Type B pancreatic cell (in vitro differentiated cells): ENCODE results near the gene ASB15. TPM values are rescaled to one million over a fixed set of nuclear protein-coding genes. Genes with fewer than 3 reads are reported as not detected.

Experiments used
- DNase-seq: peaks from one replicate; pipeline ENCODE4 v3.0.0; 2021; ENCODE audit warnings: mixed read lengths; ENCODE audit not compliant: unreplicated experiment; ENCODE audit errors: extremely low spot score
- H3K27ac Mint-ChIP-seq: 2 replicates; pipeline ENCODE4 v1.8.0; 2021; ENCODE audit warnings: mild to moderate bottlenecking, mixed read lengths
- H3K27me3 Mint-ChIP-seq: 2 replicates; pipeline ENCODE4 v1.8.0; 2021; ENCODE audit warnings: mixed read lengths
- H3K36me3 Mint-ChIP-seq: 2 replicates; pipeline ENCODE4 v1.8.0; 2021; ENCODE audit warnings: mixed read lengths
- H3K4me1 Mint-ChIP-seq: one replicate; pipeline ENCODE4 v1.8.0; 2021; ENCODE audit warnings: mixed read lengths; ENCODE audit not compliant: unreplicated experiment
- H3K4me3 Mint-ChIP-seq: 2 replicates; pipeline ENCODE4 v1.8.0; 2021; ENCODE audit warnings: mild to moderate bottlenecking, mixed read lengths
- H3K9me3 Mint-ChIP-seq: 2 replicates; pipeline ENCODE4 v1.8.0; 2021; ENCODE audit warnings: mixed read lengths
- total RNA-seq: library from RNA; stranded (reverse); gene quantifications from 2 replicates; pipeline ENCODE4 v1.2.1, GENCODE V29; 2021; ENCODE audit warnings: low replicate concordance
- TF ChIP-seq, protein P1 (sequence below): fragments of 200-600 bp; sonication (generic); conservative IDR thresholded peaks from 2 replicates; pipeline ENCODE4 v1.5.0; 2021; ENCODE audit warnings: antibody characterized with exemption, mild to moderate bottlenecking

ASB15 gene
- total RNA-seq, 1 donor from 2014 or later = not detected

GRCh38 chr7:123557398-123558288 is 44.0 kb upstream of the ASB15 start, which contains the start of gene NDUFA5:
TSS of gene NDUFA5 (minus strand) at chr7:123557818. CDS start at chr7:123557795, 23 bp downstream.
- TF ChIP-seq, protein P1, sequence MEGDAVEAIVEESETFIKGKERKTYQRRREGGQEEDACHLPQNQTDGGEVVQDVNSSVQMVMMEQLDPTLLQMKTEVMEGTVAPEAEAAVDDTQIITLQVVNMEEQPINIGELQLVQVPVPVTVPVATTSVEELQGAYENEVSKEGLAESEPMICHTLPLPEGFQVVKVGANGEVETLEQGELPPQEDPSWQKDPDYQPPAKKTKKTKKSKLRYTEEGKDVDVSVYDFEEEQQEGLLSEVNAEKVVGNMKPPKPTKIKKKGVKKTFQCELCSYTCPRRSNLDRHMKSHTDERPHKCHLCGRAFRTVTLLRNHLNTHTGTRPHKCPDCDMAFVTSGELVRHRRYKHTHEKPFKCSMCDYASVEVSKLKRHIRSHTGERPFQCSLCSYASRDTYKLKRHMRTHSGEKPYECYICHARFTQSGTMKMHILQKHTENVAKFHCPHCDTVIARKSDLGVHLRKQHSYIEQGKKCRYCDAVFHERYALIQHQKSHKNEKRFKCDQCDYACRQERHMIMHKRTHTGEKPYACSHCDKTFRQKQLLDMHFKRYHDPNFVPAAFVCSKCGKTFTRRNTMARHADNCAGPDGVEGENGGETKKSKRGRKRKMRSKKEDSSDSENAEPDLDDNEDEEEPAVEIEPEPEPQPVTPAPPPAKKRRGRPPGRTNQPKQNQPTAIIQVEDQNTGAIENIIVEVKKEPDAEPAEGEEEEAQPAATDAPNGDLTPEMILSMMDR = no peak
- H3K4me3 Mint-ChIP-seq = no peak within 1 kb of the TSS
- peaks cover 3% of the 10 kb centered on the region for H3K4me1 Mint-ChIP-seq
- DNase-seq = peak; percentile 92
- no peaks in the 10 kb centered on the region for H3K27me3 Mint-ChIP-seq
- H3K36me3 Mint-ChIP-seq = peaks cover 11% of the 10 kb centered on the region
- no peak within 1 kb of the TSS for H3K27ac Mint-ChIP-seq
- no peaks in the 10 kb centered on the region for H3K9me3 Mint-ChIP-seq

DNA sequence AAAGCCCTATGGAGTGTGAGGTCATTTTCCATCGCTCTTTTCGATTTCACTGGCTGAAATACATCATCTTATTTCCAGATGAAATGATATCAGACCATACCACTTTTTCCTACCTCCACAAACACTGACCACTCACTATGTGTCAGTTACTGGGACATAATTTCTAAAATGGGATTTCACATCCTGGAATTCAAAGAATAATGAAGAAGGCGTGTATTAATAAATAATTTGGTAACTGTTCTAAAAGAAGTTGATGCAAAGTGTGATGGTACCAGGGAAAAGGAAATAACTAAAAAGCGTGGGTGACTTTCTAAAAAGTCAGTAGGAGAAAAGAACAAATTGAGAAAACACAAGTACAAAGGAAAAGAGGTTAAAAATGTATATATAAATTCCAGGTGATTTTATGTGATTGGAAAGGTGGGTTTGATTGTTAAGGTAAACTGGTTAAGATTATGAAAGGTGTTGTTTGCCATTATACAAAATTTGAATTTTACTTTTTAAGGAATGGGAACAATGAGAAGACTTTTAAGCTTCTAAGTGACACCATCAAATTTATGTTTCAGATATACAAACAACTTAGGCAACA is 43.2 kb upstream of the ASB15 start:
- Mint-ChIP-seq H3K36me3 (peaks cover 4% of the 10 kb centered on the region), H3K4me3 (no peak overlapping the region), H3K27ac (no peak overlapping the region), H3K27me3 (no peaks in the 10 kb centered on the region), H3K4me1 (peaks cover 3% of the 10 kb centered on the region), H3K9me3 (no peaks in the 10 kb centered on the region)
- TF ChIP-seq, protein P1 = no peak
- DNase-seq = no peak

DNA sequence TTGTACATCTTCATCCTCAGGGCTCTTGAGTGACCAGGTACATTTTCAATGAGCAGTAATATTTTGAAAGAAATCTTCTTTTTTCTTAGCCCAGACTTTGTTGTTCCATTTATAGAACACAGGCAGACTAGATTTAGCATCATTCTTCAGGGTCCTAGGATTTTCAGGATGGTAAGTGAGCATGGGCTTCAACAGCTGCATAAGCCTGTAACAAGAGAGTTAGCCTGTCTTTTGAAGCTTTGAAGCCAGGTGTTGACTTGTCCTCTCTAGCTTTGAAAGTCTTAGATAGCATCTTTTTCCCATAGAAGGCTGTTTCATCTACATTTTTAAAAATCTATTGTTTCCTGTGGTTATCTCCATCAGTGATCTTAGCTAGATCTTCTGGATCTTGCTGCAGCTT is 39.5 kb upstream of the ASB15 start:
- no peaks in the 10 kb centered on the region for H3K36me3 Mint-ChIP-seq

DNA sequence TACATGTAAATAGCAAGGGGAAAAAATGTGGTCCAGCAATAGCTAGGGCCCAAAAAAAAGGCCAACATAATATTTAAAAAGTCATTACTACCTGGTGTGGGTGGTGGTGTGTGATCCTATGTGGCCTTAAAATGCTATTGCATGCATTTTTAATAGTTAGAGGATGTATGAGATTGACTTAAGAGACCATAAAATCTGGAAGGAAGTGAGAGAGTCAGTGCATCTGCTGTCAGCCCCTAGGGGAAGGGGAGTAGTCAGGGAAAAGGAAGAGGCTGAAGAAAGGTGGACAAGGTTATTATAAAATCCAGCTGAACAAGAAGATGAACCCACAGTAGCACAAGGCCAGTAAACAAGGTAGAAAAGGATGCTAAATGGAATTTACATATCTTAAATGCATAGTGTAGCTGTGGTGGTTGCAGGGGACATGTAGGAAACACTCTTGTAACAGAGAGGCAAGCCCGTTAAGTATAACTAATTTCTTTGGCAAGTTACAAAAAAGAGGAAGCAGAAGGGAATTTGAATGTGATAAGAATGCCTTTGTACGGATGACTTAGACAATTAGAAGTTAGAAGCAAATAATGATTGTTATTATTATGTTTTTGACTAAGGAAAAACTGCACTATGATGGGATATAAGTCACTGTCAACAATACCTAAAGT is 32.1 kb upstream of the ASB15 start:
- TF ChIP-seq, protein P1 = no peak
- Mint-ChIP-seq H3K4me1 (peaks cover 11% of the 10 kb centered on the region), H3K27me3 (no peaks in the 10 kb centered on the region), H3K4me3 (no peak overlapping the region), H3K27ac (no peak overlapping the region), H3K36me3 (no peaks in the 10 kb centered on the region), H3K9me3 (no peaks in the 10 kb centered on the region)
- no peak for DNase-seq

More for the DNA sequence above, 39.5 kb upstream of the ASB15 start:
- TF ChIP-seq, protein P1 = no peak
- DNase-seq = no peak
- H3K4me3 Mint-ChIP-seq = no peak overlapping the region
- no peaks in the 10 kb centered on the region for H3K27me3 Mint-ChIP-seq
- no peak overlapping the region for H3K27ac Mint-ChIP-seq
- H3K9me3 Mint-ChIP-seq = no peaks in the 10 kb centered on the region
- H3K4me1 Mint-ChIP-seq = peaks cover 3% of the 10 kb centered on the region

DNA sequence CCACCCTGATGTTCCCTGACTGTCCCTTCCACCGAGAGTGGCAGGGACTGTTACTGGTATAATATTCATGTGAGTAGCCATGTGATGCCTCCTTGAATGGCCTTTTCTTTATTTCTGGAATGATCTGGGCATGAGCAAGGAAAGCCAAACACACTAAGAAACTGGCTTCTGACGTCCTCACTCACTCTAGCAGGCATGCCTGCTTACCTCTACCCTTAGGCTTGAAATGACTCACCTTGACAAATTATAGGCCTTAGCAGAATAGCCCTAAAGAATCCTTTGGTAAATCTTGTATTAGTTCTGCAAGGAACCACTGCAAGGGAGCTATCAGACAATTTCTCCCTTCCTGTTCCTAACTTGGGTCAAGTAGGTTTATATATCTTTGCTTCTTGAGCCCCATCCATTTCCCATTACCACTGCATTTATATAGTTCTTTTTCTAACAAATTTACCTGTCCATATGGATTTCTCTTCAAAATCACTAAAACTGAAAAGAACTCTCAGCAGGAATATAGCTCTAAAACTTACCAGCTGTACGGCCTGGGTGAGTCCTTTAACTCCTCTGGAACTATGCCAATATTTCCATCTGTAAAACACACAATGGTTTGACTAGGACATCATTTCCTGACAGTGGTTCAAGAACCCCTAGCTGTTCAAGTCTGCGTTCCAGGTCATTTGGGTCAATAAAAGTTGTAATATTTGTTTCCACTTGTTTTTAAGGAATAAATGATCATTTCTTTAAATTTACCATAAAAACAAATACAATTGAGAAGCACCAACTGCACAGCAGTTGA is 31.0 kb upstream of the ASB15 start:
- TF ChIP-seq, protein P1 = no peak
- DNase-seq = no peak
- Mint-ChIP-seq H3K27me3 (no peaks in the 10 kb centered on the region), H3K27ac (no peak overlapping the region), H3K36me3 (no peaks in the 10 kb centered on the region), H3K4me3 (no peak overlapping the region), H3K4me1 (peaks cover 11% of the 10 kb centered on the region), H3K9me3 (no peaks in the 10 kb centered on the region)
